H1 (cell line): ENCODE results near the gene CD72. TPM values are rescaled to one million over a fixed set of nuclear protein-coding genes. Genes with fewer than 3 reads are reported as not detected.

Source experiments
- BACH1 ChIP-seq: IDR thresholded peaks from 2 replicates; pipeline ENCODE4 v1.6.1; 2012; ENCODE audit warnings: low read length, improper control_type of control experiment
- FOSL1 ChIP-seq: IDR thresholded peaks from 2 replicates; pipeline ENCODE4 v1.6.1; 2011; ENCODE audit warnings: mild to moderate bottlenecking, low read depth, low read length, moderate library complexity; ENCODE audit not compliant: insufficient read depth
- HDAC2 ChIP-seq, 2 experiments: fragments of 300-600 bp in 1 of 2; sonication (generic) in 1 of 2; IDR thresholded peaks; 2 replicates each; pipeline ENCODE4 v1.6.1; 2011 to 2012; ENCODE audit warnings: low read depth in 2 of 2, low read length in 2 of 2, mild to moderate bottlenecking in 2 of 2, moderate library complexity in 2 of 2, borderline replicate concordance in 1 of 2, inconsistent platforms in 1 of 2
- KDM4A ChIP-seq: IDR thresholded peaks from one replicate; pipeline ENCODE4 v1.7.1; 2012; ENCODE audit warnings: low read depth, mild to moderate bottlenecking, moderate library complexity, low read length, inconsistent platforms; ENCODE audit not compliant: severe bottlenecking
- POU5F1 ChIP-seq: IDR thresholded peaks from 2 replicates; pipeline ENCODE4 v1.6.1; 2011; ENCODE audit warnings: low read depth, mild to moderate bottlenecking, low read length, moderate library complexity
- RAD21 ChIP-seq, 2 experiments: IDR thresholded peaks in 1 of 2; conservative IDR thresholded peaks in 1 of 2; 2 replicates each; pipeline ENCODE4 v1.6.1; 2011; ENCODE audit warnings: low read depth in 2 of 2, low read length in 2 of 2, improper control_type of control experiment in 1 of 2, inconsistent platforms in 1 of 2, mild to moderate bottlenecking in 1 of 2, moderate library complexity in 1 of 2
- SIX5 ChIP-seq: IDR thresholded peaks from 2 replicates; pipeline ENCODE4 v1.6.1; 2011; ENCODE audit warnings: mild to moderate bottlenecking, low read depth, low read length
- SP2 ChIP-seq: IDR thresholded peaks from 2 replicates; pipeline ENCODE4 v1.6.1; 2012; ENCODE audit warnings: mild to moderate bottlenecking, low read length, inconsistent platforms
- TAF1 ChIP-seq: IDR thresholded peaks from 2 replicates; pipeline ENCODE4 v1.6.1; 2011; ENCODE audit warnings: mild to moderate bottlenecking, low read depth, low read length
- TAF7 ChIP-seq: optimal IDR thresholded peaks from 2 replicates; pipeline ENCODE3; 2011; ENCODE audit warnings: low read depth, mild to moderate bottlenecking, inconsistent platforms, low read length, moderate library complexity, borderline replicate concordance
- TCF12 ChIP-seq: IDR thresholded peaks from 2 replicates; pipeline ENCODE4 v1.6.1; 2011; ENCODE audit warnings: low read depth, mild to moderate bottlenecking, low read length
- YY1 ChIP-seq: IDR thresholded peaks from 2 replicates; pipeline ENCODE4 v1.6.1; 2011; ENCODE audit warnings: low read depth, mild to moderate bottlenecking, low read length
- polyA plus RNA-seq, 7 experiments: library from polyadenylated mRNA; depleted of rRNA in 3 of 7; stranded (reverse) in 5 of 7; unstranded in 2 of 7; fragments of >200 nt in 5 of 7; fragments of 200-250 nt in 2 of 7; gene quantifications; 1 replicate in 5 of 7; 2 replicates in 1 of 7; 4 replicates in 1 of 7; pipeline versions ENCODE4 v1.2.1 to v1.2.3, GENCODE V29; 2011 to 2013; ENCODE audit warnings: missing spikeins in 2 of 7, mixed read lengths in 2 of 7
- total RNA-seq: library from RNA; stranded (reverse); fragmentation: NEBNext Ultra II Directional; extraction: Animal tissue kit (Norgen Biotek cat#: 25700); gene quantifications from 2 replicates; pipeline ENCODE4 v1.2.1, GENCODE V29; 2021
- TF ChIP-seq, protein P1 (sequence below): IDR thresholded peaks from 2 replicates; pipeline ENCODE4 v1.6.1; 2012; ENCODE audit warnings: inconsistent platforms

CD72 gene
- total and polyA plus RNA-seq, 2 of the 8 experiments (the other 6 are each of a cell fraction or from before 2014, with no cell fraction given): 4.0 to 4.5 TPM

DNA sequence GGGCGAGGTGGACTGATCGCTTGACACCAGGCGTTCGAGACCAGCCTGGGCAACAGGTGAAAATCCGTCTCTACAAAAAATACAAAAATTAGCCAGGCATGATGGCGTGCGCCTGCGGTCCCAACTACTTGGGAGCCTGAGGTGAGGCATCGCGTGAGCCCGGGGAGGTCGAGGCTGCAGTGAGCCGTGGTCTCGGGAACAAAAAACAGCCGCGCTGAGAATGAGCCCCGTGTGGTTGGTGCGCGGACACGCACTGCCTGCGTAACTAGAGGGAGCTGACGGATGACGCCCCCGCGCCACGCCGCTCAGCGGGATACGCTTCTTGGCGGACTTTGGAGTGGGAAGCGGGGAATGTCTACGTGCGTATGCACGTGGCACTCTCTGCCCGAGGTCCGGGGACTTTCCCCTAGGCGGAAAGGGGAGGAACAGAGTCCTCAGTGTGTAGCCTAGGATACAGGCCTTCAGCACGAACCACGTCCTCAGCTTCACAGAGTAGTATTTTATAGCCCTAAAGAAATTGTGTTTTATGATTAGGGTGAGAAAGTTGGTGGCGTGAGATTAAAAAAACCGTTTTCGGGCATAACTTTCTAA, 39.4 kb upstream of the CD72 start, which contains the start of gene RMRP (continued):
- TF ChIP-seq KDM4A: peak; percentile 32
- no peak for TF ChIP-seq SP2
- no peak for TF ChIP-seq FOSL1
- TF ChIP-seq, protein P1, sequence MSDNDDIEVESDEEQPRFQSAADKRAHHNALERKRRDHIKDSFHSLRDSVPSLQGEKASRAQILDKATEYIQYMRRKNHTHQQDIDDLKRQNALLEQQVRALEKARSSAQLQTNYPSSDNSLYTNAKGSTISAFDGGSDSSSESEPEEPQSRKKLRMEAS: peak; percentile 99
- peak; percentile 95 for TF ChIP-seq BACH1
- TF ChIP-seq SIX5: 0 out of 2 replicates have a peak, but pooled peaks have one; percentile 4
- TF ChIP-seq TAF1: peak; percentile 57
- TF ChIP-seq TCF12: peak; percentile 58; the same call in 1 of the 2 replicates
- TF ChIP-seq RAD21 (IDR thresholded peaks at IDR 0.05 in 1 of 2, conservative IDR thresholded peaks at IDR 0.05 in 1 of 2; ENCODE audit: low read depth in 2 of 2, low read length in 2 of 2): peak in 1 of 2 experiments; percentile 7; a peak in 2 of 4 replicates
- no peak; the same call in 1 of the 2 replicates for TF ChIP-seq YY1
- TF ChIP-seq POU5F1: no peak
- peak; percentile 70 for TF ChIP-seq TAF7
- peak; percentile 87 to 99; a peak in 3 of 4 replicates for TF ChIP-seq HDAC2 (IDR thresholded peaks at IDR 0.05; ENCODE audit: borderline replicate concordance in 1 of 2, low read depth in 2 of 2, low read length in 2 of 2)
